A549 (cell line): ENCODE results near the gene TP53I3.

Experiments
- CEBPB ChIP-seq, 2 experiments: fragments of >200 bp in 1 of 2; sonication (Bioruptor Twin) in 1 of 2; formaldehyde crosslinking in 1 of 2; IDR thresholded peaks; 2 replicates each; pipeline ENCODE4 v1.6.1; 2012 to 2016
- CHD2 ChIP-seq: fragments of 150-350 bp; IDR thresholded peaks from 2 replicates; pipeline ENCODE4 v1.6.1; 2014; ENCODE audit warnings: low read length; ENCODE audit not compliant: partially characterized antibody
- CTCF ChIP-seq: fragments of >200 bp; sonication (Bioruptor Twin); formaldehyde crosslinking; IDR thresholded peaks from 3 replicates; pipeline ENCODE4 v1.5.1; 2016
- FOSL2 ChIP-seq, 2 experiments: fragments of 450-650 bp in 1 of 2; fragments of >200 bp in 1 of 2; sonication (Bioruptor Twin) in 1 of 2; formaldehyde crosslinking; IDR thresholded peaks; 2 replicates each; pipeline versions ENCODE4 v1.5.0 to v1.6.1; 2016 to 2020; ENCODE audit warnings: mild to moderate bottlenecking in 1 of 2, moderate library complexity in 1 of 2
- HMGXB4 ChIP-seq: fragments of 250-450 bp; sonication (Bioruptor Pico); IDR thresholded peaks from 2 replicates; pipeline ENCODE4 v1.5.0; 2021; ENCODE audit warnings: mild to moderate bottlenecking, moderate library complexity, borderline replicate concordance
- KDM1A ChIP-seq: fragments of 200-600 bp; sonication (generic); IDR thresholded peaks from 2 replicates; pipeline ENCODE4 v1.6.1; 2016; ENCODE audit warnings: low read depth, mild to moderate bottlenecking
- MAFK ChIP-seq: fragments of 450-650 bp; IDR thresholded peaks from 2 replicates; pipeline ENCODE4 v1.6.1; 2014; ENCODE audit not compliant: partially characterized antibody
- MAX ChIP-seq: IDR thresholded peaks from 2 replicates; pipeline ENCODE4 v1.6.1; 2012
- PBX3 ChIP-seq: IDR thresholded peaks from 2 replicates; pipeline ENCODE4 v1.6.1; 2012
- PHF8 ChIP-seq: fragments of 200-600 bp; sonication (generic); IDR thresholded peaks from 2 replicates; pipeline ENCODE4 v1.6.1; 2016; ENCODE audit warnings: low read depth, mild to moderate bottlenecking, antibody characterized with exemption, moderate library complexity, borderline replicate concordance
- POLR2A ChIP-seq: IDR thresholded peaks from 2 replicates; pipeline ENCODE4 v1.6.1; 2012; ENCODE audit warnings: mild to moderate bottlenecking, low read length
- ZFP36 ChIP-seq: fragments of 450-650 bp; IDR thresholded peaks from 2 replicates; pipeline ENCODE4 v1.6.1; 2014; ENCODE audit warnings: borderline replicate concordance; ENCODE audit not compliant: partially characterized antibody

- TF ChIP-seq POLR2A (no peak), MAX (no peak), MAFK (no peak), CTCF (no peak), PBX3 (no peak), CEBPB (IDR thresholded peaks at IDR 0.05) (no peak), HMGXB4 (CRISPR knock-in tag) (no peak), FOSL2 (IDR thresholded peaks at IDR 0.05) (no peak), FOSL2 (CRISPR knock-in tag; IDR thresholded peaks at IDR 0.05) (no peak), PHF8 (no peak), ZFP36 (no peak), KDM1A (no peak), CHD2 (no peak)
Measured at GRCh38 chr2:24132543-24132942, 47.9 kb upstream of the TP53I3 start.
